Mucosa of stomach (tissue), 1 donor: Measurements from ENCODE around the gene STX10.

Experiments
- H3K27me3 ChIP-seq: one replicate; pipeline ENCODE4 v1.7.0; 2013; ENCODE audit warnings: mild to moderate bottlenecking, low read length; ENCODE audit not compliant: control insufficient read depth, insufficient read depth
- H3K36me3 ChIP-seq: one replicate; pipeline ENCODE4 v1.7.0; 2013; ENCODE audit warnings: low read length; ENCODE audit not compliant: control insufficient read depth, insufficient read depth
- H3K4me1 ChIP-seq: one replicate; pipeline ENCODE4 v1.7.0; 2013; ENCODE audit warnings: mild to moderate bottlenecking, low read length; ENCODE audit not compliant: control insufficient read depth, insufficient read depth
- H3K4me3 ChIP-seq: one replicate; pipeline ENCODE4 v1.7.0; 2013; ENCODE audit warnings: low read length
- H3K9ac ChIP-seq: one replicate; pipeline ENCODE4 v1.7.0; 2013; ENCODE audit warnings: mild to moderate bottlenecking, low read length, moderate library complexity
- H3K9me3 ChIP-seq: one replicate; pipeline ENCODE4 v1.7.0; 2013; ENCODE audit warnings: mild to moderate bottlenecking, low read length, moderate library complexity; ENCODE audit not compliant: control insufficient read depth
- donor health status: Pancreatic carcinoma.

Gene STX10

GRCh38 chr19:13098277-13099072, 51.7 kb downstream of the STX10 start:
- Histone ChIP-seq H3K9ac (peak overlapping the region; percentile 55), H3K4me1 (peaks cover 48% of the 10 kb centered on the region), H3K9me3 (no peaks in the 10 kb centered on the region), H3K4me3 (no peak overlapping the region), H3K27me3 (no peaks in the 10 kb centered on the region), H3K36me3 (no peaks in the 10 kb centered on the region)

GRCh38 chr19:13097463-13098258, 52.5 kb downstream of the STX10 start:
- Histone ChIP-seq H3K27me3 (no peaks in the 10 kb centered on the region), H3K9ac (no peak overlapping the region), H3K4me3 (no peak overlapping the region), H3K36me3 (no peaks in the 10 kb centered on the region), H3K9me3 (no peaks in the 10 kb centered on the region), H3K4me1 (peaks cover 48% of the 10 kb centered on the region)

DNA sequence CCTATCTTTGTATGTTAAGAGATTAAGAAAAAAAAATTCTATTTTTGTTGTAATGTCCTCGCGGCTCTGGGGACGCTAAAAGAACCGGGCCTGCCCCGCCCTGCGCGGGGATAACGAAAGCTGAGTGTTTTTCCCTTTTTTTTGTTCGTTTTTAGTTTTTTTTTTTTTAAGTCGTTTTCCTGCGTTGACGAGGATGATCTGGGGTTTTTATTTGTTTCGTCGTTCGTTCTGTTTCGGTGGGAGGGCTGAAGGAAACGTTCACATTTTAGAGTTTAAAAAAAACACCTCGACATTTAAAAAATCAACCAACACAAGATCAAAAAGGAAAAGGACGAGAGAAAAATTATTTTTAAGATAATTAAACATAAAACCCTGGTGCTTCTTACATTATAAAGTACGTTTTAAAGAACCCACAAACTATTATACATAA, 53.1 kb downstream of the STX10 start:
- no peaks in the 10 kb centered on the region for H3K36me3 ChIP-seq
- H3K4me3 ChIP-seq: no peak overlapping the region
- H3K27me3 ChIP-seq: no peaks in the 10 kb centered on the region
- H3K9ac ChIP-seq: no peak overlapping the region
- H3K9me3 ChIP-seq: no peaks in the 10 kb centered on the region
- H3K4me1 ChIP-seq: peaks cover 45% of the 10 kb centered on the region

DNA sequence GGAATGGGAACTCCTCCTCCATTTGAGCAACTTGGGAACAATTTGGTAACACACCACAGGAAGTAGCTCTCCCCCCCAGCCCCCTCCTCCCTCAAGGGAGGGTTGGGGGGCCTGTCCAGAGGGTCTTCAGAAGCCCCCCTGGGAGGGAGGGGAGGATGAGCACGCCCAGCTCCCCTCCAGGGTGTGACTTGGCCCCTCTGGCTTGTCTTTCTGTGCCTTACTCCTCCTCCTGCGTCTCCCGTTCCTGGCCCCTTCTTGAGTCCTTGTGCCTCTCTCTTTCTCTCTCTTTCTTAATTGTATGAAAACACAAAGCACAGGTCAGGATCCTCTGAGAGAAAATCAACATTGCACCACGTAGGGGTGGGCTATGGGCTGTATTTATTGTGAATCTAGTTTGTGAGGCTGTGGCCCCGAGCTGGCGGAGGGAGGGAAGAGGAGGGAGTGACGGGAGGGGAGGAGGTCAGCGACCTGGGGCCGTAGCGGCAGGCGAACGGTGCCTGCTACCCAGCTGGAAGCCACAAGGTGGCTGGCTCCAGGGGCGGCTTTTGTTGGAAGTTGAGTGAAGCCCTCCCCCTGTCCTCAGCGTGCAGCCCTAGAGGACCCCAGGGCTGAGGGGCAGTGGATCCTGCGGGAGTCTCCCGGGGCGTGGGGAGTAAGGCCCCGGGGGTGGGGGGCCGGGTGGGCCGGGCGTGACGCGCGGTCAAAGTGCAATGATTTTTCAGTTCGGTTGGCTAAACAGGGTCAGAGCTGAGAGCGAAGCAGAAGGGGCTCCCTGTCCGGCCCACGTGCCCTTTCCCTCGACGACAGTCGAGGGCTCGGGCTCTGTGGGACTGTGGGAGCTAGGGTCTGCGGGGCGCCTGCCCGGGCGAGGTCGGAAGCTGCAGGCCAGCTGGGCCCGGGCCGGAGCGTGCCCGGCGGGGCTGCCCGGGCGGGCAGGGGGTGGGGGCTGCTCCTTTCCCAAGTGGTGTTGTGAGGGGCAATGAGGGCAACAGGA, 53.9 kb downstream of the STX10 start:
- Histone ChIP-seq H3K27me3 (no peaks in the 10 kb centered on the region), H3K9me3 (no peaks in the 10 kb centered on the region), H3K4me3 (no peak overlapping the region), H3K9ac (no peak overlapping the region), H3K36me3 (no peaks in the 10 kb centered on the region), H3K4me1 (peaks cover 37% of the 10 kb centered on the region)

GRCh38 chr19:13095393-13095784, 54.8 kb downstream of the STX10 start:
- H3K9ac ChIP-seq: no peak overlapping the region
- H3K9me3 ChIP-seq: no peaks in the 10 kb centered on the region
- H3K27me3 ChIP-seq: no peaks in the 10 kb centered on the region
- H3K4me3 ChIP-seq: no peak overlapping the region
- H3K4me1 ChIP-seq: peaks cover 37% of the 10 kb centered on the region
- no peaks in the 10 kb centered on the region for H3K36me3 ChIP-seq

DNA sequence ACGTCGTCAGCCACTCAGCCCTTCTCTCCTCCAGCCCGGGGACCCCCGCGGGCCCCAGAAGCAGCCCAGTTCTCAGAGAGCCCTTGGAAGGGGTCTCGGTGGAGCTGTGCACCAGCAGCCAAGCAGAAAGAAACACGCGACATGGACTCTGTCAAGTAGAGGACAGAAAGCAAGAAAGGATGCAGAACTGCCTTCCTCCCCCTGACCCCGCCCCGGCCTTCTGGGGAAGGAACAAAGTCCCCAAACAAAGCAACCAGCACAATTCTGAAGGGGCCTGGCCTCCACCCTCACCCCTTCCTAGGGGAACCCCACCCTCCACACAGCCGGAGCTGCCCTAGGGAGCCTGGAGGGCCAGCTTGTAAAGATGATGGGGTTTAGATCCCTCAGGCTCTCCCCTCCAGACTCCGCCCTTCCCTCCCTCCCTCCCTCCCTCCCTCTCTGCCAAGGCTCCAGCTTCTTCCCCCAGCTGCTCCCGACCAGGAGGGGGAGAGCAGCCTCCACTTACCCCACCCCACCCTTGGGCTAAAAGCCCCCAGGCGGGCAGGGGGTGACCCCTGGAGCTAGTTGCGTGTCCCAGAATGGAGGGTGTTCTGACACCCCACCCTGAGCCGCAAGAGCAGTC, 55.3 kb downstream of the STX10 start:
- H3K4me1 ChIP-seq: peaks cover 33% of the 10 kb centered on the region
- no peak overlapping the region for H3K9ac ChIP-seq
- H3K9me3 ChIP-seq: no peaks in the 10 kb centered on the region
- no peaks in the 10 kb centered on the region for H3K27me3 ChIP-seq
- no peaks in the 10 kb centered on the region for H3K36me3 ChIP-seq
- H3K4me3 ChIP-seq: no peak overlapping the region

- peak overlapping the region; percentile 41 for H3K9ac ChIP-seq
These were observed 56.1 kb downstream of the STX10 start for GRCh38 chr19:13094106-13094504.

More at GRCh38 chr19:13094106-13094504, 56.1 kb downstream of the STX10 start:
- Histone ChIP-seq H3K4me1 (peaks cover 26% of the 10 kb centered on the region), H3K9me3 (no peaks in the 10 kb centered on the region), H3K36me3 (no peaks in the 10 kb centered on the region), H3K4me3 (no peak overlapping the region), H3K27me3 (no peaks in the 10 kb centered on the region)
